Thyroid gland (tissue), 4 donors: Measurements from ENCODE around the gene BATF.

Experiments used
- POLR2A ChIP-seq, 2 donors: fragments of 450-650 bp; IDR thresholded peaks; one replicate each; pipeline ENCODE4 v1.6.1; 2017; ENCODE audit warnings: antibody characterized with exemption in 2 of 2, mild to moderate bottlenecking in 2 of 2, moderate library complexity in 1 of 2
- TF ChIP-seq, protein P1 (sequence below), 6 experiments: fragments of 200-600 bp in 3 of 6; fragments of 450-650 bp in 3 of 6; sonication (generic) in 3 of 6; IDR thresholded peaks; one replicate each; pipeline ENCODE4 v1.5.1; 2016 to 2019; ENCODE audit warnings: antibody characterized with exemption in 6 of 6, mild to moderate bottlenecking in 2 of 6, inconsistent platforms in 1 of 6, moderate library complexity in 1 of 6

DNA sequence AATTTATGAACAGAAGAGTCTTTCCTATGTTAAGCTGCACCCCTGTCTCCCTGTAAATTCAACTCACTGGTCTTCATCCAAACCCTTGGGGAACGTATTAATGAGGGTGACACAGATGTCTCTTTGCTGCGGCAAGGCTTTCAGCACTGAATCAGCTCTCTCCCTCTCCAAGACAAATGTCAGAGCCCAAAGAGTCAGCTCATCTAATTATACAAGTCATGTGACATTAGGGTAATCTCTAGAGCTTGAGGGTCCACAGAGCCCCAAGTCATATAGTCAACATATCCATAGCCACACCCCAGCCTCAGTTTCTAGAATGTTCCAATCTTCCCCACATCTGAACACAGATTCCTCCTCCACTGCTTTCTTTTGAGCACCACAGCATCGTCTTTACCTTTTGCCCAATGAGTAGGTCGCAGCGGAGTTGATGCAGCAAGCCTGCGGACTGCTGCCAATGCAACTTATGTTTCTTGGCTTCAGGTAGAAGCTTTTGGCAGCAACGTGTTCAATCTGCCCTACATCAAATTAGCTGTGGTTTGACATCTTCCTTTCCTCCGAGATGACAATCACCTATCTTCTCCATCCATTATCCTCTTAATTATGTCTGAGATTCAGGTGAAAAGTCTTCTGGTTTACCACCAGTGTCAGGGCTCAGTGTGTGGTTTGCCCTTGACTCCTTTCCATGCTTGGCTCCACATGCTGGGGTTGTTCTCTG, 5.3 kb downstream of the BATF start:
- TF ChIP-seq POLR2A (IDR thresholded peaks at IDR 0.05): no peak
- TF ChIP-seq, protein P1, sequence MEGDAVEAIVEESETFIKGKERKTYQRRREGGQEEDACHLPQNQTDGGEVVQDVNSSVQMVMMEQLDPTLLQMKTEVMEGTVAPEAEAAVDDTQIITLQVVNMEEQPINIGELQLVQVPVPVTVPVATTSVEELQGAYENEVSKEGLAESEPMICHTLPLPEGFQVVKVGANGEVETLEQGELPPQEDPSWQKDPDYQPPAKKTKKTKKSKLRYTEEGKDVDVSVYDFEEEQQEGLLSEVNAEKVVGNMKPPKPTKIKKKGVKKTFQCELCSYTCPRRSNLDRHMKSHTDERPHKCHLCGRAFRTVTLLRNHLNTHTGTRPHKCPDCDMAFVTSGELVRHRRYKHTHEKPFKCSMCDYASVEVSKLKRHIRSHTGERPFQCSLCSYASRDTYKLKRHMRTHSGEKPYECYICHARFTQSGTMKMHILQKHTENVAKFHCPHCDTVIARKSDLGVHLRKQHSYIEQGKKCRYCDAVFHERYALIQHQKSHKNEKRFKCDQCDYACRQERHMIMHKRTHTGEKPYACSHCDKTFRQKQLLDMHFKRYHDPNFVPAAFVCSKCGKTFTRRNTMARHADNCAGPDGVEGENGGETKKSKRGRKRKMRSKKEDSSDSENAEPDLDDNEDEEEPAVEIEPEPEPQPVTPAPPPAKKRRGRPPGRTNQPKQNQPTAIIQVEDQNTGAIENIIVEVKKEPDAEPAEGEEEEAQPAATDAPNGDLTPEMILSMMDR (IDR thresholded peaks at IDR 0.05): no peak
